ENCODE measurements around the gene ZNF764. TPM values are rescaled to one million over a fixed set of nuclear protein-coding genes. Genes with fewer than 3 reads are reported as not detected.
A peak's percentile ranks its signal among the peaks of the same experiment; 100 is the strongest.

Gene ZNF764
- total and polyA plus RNA-seq, 9 of the 15 experiments (the other 6 are each of a cell fraction or from before 2014, with no cell fraction given): 0.69 to 10.1 (median 4.1) TPM

DNA sequence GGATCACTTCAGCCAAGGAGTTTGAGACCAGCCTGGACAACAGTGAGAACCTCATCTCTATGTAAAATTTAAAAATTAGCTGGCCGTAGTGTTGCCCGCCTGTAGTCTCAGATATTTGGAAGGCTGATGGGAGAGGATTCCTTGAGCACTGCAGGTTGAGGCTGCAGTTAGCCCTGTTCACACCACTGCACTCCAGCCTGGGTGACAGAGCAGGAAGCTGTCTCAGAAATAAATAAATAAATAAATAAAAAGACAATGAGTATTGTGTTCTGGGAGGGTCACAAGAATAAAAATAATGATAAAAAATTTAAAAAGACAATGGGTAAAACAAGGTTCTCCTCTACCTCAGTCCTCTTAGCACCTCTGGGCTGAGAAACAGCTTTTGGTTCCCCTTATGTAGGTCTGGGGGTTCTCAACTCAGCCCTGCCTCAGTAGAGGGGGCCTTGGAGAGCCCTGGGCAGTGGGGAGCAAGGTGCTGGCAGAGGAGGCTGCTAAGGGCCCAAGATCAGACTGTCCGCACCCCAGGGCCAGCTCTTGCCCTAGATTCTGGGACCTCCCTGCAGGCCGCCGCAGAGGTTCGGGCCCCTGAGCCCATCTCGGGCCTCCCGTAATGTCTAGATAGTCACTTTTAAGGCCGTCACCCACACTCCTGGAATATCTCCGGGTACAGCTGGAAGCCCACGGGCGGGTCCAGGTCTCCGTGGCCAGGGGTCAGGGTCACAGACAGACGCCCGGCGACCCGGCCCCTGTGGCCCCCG, 3.4 kb downstream of the ZNF764 start:
- in situ Hi-C loops (cut with MboI) (no loop called here), intact Hi-C loops (cut with micrococcal nuclease) (no loop called here)
- WGBS (ENCODE audit: insufficient coverage, low coverage, missing lambda C conversion rate): 97% methylated on average over 4 of the region's 18 CpGs
- no peak overlapping the region for H3K4me2 ChIP-seq (ENCODE audit: insufficient read depth, low read length)
- no peaks in the 10 kb centered on the region for H3K27me3 ChIP-seq (ENCODE audit: control insufficient read depth in 2 of 2, insufficient read depth in 2 of 2, low read length in 2 of 2)
- H3K9ac ChIP-seq (ENCODE audit: insufficient read depth in 1 of 2, low read depth in 2 of 2, low read length in 2 of 2): peak overlapping the region in 1 of 2 experiments; percentile 10; a peak in 2 of 4 replicates
- ChIA-PET CTCF (ENCODE audit: low intra/inter-chr PET ratio) (no interaction called here), POLR2A (interaction anchor here (0.8 to 4.9 kb wide), 6 partner anchors 10 to 119 kb away, joined by 3 to 20 read pairs (median 4); partner anchors contain the start of genes ZNF688 and ZNF689)
- H3K9me1 ChIP-seq (ENCODE audit: control insufficient read depth, insufficient read depth, low read length): no peaks in the 10 kb centered on the region
- no peak for FAIRE-seq
- H3K4me3 ChIP-seq: no peak overlapping the region
- peaks cover 30% of the 10 kb centered on the region for H3K79me2 ChIP-seq (ENCODE audit: control insufficient read depth, insufficient read depth, low read length)
- 0 out of 2 replicates have a peak, but pooled peaks have one; percentile 3 for TF ChIP-seq RBM14 (IDR thresholded peaks at IDR 0.05; ENCODE audit: borderline replicate concordance, insufficient read depth, low read depth, low read length)
- TF ChIP-seq, protein P1, sequence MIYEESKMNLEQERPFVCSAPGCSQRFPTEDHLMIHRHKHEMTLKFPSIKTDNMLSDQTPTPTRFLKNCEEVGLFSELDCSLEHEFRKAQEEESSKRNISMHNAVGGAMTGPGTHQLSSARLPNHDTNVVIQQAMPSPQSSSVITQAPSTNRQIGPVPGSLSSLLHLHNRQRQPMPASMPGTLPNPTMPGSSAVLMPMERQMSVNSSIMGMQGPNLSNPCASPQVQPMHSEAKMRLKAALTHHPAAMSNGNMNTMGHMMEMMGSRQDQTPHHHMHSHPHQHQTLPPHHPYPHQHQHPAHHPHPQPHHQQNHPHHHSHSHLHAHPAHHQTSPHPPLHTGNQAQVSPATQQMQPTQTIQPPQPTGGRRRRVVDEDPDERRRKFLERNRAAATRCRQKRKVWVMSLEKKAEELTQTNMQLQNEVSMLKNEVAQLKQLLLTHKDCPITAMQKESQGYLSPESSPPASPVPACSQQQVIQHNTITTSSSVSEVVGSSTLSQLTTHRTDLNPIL (CRISPR knock-in tag; IDR thresholded peaks at IDR 0.05): no peak
- H3K27ac ChIP-seq (ENCODE audit: extremely low read depth, low read depth, low read length): no peak overlapping the region
- H4K20me1 ChIP-seq (replicated peaks; ENCODE audit: control insufficient read depth, insufficient read depth, low read length): no peaks in the 10 kb centered on the region; the same call in 1 of the 2 replicates
- peaks cover 29 to 58% of the 10 kb centered on the region in 2 experiments; a peak in 4 of 5 replicates for H3K4me1 ChIP-seq (replicated peaks in 1 of 2; ENCODE audit: control insufficient read depth in 2 of 2, insufficient read depth in 2 of 2, low read length in 2 of 2)
- H3K9me3 ChIP-seq (replicated peaks; ENCODE audit: control insufficient read depth, insufficient read depth, low read depth, low read length): no peaks in the 10 kb centered on the region; the same call in 1 of the 2 replicates
- peaks cover 28% of the 10 kb centered on the region; the same call in 2 of the 3 replicates for H3K36me3 ChIP-seq (ENCODE audit: control insufficient read depth, insufficient read depth, low read length)
- ATAC-seq: no peak
- no peak for DNase-seq (ENCODE audit: extremely low read depth in 1 of 4, low spot score in 3 of 4)
- H2AFZ ChIP-seq (ENCODE audit: low read depth, low read length): no peak overlapping the region
- no TSS peak for BruUV-seq (replicated peaks)

Data from K562 (cell line).